ENCODE data around the gene TTC21A. TPM values are rescaled to one million over a fixed set of nuclear protein-coding genes. Genes with fewer than 3 reads are reported as not detected.

TTC21A gene
- total RNA-seq, 1 donor from 2014 or later, result 2.5 TPM

DNA sequence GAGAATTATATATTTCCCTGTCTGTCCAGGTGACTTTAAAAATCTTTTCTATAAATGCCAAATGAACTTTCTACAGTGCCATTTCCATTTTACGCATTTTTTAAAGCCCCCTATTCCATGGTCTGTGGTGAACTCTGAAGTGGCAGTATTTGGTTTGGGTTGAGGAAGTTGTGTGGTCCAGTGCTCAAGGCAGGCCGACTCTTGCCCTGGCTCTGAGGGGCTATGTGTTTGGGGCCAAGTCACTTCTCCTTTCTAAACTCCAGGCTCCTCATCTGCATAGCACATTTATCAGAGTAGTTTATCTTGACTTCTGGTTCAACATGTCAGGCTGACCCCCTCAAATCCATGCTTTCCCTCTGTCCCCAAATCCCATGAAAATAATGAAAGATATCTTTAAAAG lies 14.1 kb downstream of the TTC21A start:
- no peak for DNase-seq

GRCh38 chr3:39122813-39123212 lies 15.3 kb downstream of the TTC21A start:
- DNase-seq, result no peak

- DNase-seq, result no peak
These were observed 17.7 kb downstream of the TTC21A start for GRCh38 chr3:39124876-39125840.

- no peak for DNase-seq
These were observed 18.5 kb downstream of the TTC21A start for GRCh38 chr3:39125841-39126500.

GRCh38 chr3:39126532-39127071 lies 19.1 kb downstream of the TTC21A start:
- no peak for DNase-seq

- DNase-seq, result no peak
These were observed 19.9 kb downstream of the TTC21A start for GRCh38 chr3:39127269-39127907.

GRCh38 chr3:39127908-39128304 lies 20.4 kb downstream of the TTC21A start:
- DNase-seq, result no peak

DNA sequence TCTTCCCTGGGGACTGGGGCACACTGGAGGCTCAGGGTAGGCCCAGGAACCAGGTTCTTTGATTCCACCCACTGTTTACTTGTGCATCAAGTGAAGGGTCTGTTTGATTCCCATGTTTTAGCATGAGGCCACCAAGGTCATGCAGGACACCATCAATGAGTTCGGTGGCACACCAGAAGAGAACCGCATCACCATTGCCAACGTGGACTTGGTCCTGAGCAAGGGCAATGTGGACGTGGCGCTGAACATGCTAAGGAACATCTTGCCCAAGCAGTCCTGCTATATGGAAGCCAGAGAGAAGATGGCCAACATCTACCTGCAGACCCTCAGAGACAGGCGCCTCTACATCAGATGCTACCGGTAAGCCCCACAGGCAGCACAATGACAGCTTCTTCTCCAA lies 21.5 kb downstream of the TTC21A start:
- no peak for DNase-seq

DNA sequence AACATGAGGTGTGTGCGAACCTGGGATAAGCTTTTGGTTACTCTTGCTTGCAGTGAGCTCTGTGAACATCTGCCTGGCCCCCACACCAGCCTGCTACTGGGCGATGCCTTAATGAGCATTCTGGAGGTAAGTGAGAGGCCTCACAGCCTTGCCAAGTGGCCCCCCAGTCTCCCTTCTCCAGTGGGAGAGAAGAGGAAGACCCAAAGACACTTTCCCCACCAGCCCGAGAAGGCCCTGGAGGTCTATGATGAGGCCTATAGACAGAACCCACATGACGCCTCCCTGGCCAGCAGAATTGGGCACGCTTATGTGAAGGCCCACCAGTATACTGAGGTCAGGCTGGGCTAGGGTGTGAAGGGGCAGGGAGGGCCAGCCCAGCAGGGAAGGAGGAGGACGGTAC lies 22.5 kb downstream of the TTC21A start:
- no peak for DNase-seq

- DNase-seq, result no peak
These were observed 23.3 kb downstream of the TTC21A start for GRCh38 chr3:39130693-39131265.

DNA sequence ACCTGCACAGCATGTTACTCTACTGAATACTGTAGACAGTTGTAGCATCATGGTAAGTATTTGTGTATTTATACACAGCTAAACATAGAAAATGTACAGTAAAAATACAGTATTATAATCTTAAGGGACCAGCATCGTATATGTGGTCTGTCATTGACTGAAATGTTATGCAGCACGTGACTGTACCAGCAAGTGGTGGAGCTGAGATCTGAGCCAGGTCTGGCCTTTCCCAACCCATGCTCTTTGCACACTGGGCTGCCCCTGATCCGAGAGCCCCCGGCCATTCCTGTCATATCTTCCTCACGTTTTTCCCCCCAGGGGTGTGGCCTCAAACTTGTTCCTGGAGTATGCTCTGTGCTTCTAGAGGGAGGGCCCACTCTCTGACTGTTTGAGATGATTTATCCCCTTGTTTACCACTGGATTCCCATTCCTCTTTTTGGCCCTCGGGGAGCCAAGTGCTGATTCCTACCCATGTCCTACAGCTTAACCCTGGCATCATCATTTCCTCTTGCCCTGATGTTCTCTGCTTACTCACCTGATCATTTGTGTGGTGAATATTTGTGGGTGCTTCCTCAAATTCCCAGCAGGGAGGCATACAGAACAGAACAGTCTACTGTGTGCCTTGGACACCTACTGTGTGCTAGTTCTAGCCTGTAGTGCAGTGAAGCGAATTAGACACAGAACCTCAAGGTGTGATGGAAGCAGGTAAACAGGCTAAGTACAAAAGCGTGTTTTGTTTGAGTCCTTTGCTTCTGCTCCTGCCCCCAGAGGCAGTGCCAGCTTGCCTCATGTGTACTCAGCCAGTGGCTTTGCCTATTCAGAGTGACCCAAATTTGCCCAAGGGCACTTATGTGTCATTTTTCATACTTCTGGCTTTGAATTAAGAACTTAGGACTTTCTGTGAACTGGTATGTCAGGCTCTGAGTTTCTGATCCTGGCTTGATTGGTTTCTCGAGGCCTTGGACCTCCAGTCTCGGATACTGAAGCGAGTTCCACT lies 24.9 kb downstream of the TTC21A start:
- no peak for DNase-seq

- DNase-seq, result no peak
These were observed 25.6 kb downstream of the TTC21A start for GRCh38 chr3:39133093-39133490.

- DNase-seq, result no peak
These were observed 26.3 kb downstream of the TTC21A start for GRCh38 chr3:39133822-39134221.

DNA sequence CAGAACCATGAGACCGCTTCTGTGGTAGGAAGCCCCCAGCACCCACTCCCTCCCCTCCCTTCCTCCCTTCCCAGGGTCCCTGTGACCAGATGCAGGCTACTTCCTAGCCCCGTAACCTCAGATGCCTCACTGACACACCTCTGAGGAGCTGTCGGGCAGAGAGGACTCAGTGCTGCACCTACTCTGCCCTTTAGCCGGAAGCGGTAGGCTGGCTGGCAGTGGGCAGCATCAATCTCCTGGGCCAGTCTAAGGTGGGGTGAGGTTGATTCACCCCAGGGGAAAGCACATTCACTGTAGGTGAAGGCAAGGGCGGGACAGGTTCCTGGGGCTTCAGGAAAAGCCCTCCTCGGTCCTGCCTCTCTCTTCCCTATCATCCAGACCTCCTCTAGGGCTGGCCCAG lies 26.8 kb downstream of the TTC21A start:
- DNase-seq, result no peak

DNA sequence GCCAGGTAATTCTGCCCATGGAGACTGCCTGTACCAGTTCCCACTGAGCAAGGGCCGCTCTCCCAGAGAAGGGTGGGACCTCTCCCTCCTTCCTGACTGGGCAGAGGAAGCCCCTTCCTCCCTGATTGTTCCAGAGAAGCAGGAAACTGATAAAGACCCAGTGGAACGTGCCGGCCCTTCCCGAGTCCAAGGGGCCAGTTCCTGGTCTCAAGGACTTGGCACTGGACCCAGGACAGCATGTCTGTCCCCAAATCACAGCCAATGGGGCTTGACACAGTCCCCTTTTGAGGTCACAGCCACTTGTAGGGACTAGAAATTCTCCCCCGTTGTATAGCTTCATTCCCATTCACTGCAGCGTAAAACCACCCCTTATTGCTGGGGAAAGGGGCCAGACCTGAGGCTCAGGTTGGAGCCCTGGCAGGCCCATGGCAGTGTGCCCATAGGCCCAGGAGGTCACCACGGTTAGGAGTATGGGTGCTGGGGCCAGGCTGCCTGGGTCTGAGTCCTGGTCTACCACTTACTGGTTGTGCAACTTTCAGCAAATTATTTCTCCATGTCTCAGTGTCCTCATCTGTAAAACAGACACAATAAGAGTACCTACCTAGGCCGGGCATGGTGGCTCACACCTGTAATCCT lies 27.8 kb downstream of the TTC21A start:
- no peak for DNase-seq

DNA sequence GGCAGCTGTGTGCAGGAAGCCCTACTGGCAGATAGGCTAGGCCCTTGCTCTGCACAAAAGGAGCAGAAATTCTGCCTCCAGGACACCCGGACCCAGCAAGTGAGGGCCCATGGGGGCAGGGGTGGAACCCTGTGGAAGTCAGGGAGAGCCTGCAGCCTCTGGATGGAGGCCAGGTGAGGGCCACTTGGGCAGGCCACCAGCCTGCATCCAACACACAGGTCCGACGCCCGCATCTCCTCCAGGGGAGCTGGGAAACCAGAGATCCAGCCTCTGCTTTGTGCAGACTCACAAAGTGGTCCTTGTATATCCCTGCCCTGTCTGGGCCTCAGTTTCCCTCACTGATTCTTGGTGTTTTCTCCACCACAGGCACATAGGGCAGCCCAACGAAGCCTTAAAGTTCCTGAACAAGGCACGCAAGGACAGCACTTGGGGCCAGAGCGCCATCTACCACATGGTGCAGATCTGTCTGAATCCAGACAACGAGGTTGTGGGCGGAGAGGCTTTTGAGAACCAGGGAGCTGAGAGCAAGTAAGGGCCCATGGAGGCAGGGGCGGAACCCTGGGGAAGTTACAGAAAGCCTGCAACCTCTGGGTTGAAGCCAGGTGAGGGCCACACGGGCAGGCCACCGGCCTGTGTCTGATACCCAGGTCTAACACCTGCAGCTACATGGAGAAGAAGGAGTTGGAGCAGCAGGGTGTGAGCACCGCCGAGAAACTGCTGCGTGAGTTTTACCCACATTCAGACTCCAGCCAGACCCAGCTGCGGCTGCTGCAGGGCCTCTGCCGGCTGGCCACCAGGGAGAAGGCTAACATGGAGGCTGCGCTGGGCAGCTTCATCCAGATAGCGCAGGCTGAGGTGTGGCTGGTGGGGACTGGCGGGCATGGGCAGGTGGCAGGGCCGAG lies 29.3 kb downstream of the TTC21A start:
- no peak for DNase-seq

DNA sequence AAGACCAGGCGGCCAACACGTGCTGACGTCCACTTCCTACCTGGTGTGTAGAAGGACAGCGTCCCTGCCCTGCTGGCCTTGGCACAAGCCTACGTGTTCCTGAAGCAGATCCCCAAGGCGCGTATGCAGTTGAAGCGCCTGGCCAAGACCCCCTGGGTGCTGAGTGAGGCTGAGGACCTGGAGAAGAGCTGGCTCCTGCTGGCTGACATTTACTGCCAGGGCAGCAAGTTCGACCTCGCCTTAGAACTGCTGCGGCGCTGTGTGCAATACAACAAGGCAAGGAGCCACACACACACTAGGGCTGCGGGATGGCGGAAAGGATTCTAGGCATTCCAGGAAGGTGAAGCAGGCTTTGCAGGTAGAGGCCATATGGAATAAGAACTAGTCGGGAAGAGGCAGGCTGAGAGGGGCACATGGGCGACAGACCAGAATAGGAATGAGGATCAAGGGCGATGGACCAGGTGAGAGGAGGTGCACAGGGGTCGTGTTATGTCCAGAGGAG lies 30.0 kb downstream of the TTC21A start:
- no peak for DNase-seq

DNA sequence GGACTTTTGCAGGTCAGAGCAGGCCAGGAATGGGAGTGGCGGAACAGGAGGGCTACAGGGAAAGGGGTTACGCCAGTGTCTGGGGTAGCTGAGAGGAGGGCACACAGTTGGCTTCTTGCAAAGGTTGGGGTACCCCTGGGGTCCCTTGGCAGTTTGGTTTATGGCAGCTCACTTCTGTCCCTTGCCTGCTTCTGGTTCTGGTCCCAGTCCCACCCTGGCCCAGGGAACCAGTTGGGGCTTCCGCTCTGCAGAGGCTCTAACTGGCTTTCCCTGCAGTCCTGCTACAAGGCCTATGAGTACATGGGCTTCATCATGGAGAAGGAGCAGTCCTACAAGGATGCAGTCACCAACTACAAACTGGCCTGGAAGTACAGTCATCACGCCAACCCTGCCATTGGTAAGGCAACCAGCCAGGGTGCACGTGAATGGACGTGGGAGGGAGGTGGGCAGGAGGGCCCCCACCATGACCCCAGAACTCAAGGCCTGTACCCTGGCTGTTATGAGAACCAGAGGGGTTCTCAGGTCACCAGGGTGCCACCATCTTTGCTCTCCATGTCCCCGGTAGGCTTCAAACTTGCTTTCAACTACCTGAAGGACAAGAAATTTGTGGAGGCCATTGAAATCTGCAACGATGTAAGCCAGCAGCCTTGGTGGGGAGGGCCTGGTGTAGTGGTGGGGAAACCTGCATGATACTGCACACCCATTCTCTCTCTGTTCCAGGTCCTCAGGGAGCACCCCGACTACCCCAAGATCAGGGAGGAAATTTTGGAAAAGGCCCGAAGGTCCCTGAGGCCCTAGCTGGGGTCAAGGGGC lies 30.7 kb downstream of the TTC21A start:
- DNase-seq, result no peak

Measured in occipital lobe (tissue), 2 donors.